Glomerular endothelial cell (primary cell): ENCODE results near the gene FURIN. TPM values are rescaled to one million over a fixed set of nuclear protein-coding genes. Genes with fewer than 3 reads are reported as not detected.
"Not testable (repeated sequence)": the region's sequence is repeated elsewhere in the genome, so short reads cannot be mapped to it uniquely, and the experiment has no call there.

Experiments used
- DNase-seq: peaks from one replicate; pipeline ENCODE4 v3.0.0-alpha.2; 2011; ENCODE audit warnings: low read depth, low spot score; ENCODE audit errors: extremely low read depth
- total RNA-seq: library from RNA; depleted of rRNA; stranded (reverse); fragments of >200 nt; gene quantifications from 2 replicates; pipeline ENCODE4 v1.2.3, GENCODE V29; 2015

FURIN gene
- total RNA-seq: 137 and 177 TPM in 2 replicates

DNA sequence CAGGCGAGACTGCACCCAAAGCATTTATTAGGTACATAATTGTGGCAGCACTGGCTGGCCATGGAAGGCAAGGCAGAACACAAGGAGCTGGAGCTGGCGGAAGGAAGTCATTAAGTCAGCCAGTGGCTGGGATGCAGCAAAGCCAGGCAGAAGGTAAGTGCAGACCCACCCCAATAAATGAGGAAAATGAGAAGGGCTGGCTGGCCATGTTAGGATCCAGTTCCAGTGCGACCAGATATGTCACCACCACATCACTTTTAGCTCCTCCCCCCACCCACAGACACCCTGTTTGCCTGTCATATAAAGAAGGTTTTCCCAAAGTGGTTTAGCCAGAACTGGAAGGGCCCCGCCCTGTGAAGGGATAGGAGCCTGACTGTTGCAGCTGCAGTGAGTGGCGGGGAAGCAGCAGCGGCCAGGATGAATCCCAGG lies at the start of gene FURIN:
Gene FURIN (plus strand): TSS at position 328 of the 429 bp plus-strand sequence. CDS start 7,153 bp downstream, outside the sequence.
- DNase-seq: no peak

DNA sequence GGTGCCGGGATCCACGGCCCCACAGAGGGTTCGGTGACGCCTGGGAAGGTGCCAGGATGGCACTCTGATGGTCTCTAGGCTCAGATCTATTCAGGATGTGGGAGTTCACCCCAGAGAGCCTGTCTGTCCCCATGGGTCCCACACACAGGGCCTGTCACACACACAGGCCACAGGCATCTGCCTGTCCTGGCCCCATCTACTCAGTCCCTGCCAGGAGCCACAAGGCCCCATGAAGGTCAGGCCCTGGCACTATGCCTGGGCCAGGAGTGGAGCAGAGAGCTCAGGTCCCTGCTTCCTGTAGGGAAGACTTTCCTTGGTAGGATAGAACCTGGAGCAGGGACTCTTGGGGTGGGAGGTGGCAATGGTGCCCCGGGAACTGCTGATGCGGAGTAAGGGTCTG lies 49.0 kb upstream of the FURIN start:
- no peak for DNase-seq

DNA sequence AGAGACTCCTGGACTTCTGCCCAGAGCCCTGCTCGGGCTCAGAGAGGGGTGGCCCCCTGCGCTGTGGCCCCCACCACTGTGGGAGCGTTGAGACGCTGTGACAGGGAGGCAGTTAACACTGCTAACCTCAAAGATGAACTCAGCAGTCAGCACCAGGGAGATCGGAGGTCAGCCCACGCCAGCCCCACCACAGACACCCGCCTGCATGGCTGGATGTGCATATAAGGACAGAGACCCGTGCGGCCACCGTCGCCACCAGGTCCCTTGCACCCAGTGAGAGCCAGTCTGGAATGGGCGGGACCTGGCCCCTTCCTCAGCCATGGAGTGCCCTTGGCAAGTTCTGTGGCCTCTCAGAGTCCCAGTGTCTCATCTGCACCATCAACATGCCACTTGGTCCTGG lies 48.5 kb upstream of the FURIN start:
- DNase-seq: no peak

DNA sequence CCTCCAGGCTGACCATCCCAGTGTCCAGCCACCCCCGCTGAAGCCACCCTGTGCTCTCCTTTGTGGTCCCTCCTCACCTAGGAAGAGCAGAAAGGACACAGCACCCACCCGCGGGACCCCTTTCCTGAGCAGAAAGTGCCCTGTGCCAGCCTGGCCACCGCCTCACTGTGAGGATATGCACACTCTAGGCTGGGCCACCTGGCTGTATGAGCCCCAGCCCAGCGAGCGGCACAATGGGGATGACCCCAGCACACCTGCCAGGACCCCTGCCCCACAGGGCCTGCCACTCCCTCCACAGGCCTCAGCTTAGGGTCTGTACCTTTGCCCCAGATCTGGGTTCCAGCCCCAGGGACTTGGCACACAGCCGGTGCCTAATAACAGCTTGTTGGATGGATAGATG lies 47.9 kb upstream of the FURIN start:
- no peak for DNase-seq

DNA sequence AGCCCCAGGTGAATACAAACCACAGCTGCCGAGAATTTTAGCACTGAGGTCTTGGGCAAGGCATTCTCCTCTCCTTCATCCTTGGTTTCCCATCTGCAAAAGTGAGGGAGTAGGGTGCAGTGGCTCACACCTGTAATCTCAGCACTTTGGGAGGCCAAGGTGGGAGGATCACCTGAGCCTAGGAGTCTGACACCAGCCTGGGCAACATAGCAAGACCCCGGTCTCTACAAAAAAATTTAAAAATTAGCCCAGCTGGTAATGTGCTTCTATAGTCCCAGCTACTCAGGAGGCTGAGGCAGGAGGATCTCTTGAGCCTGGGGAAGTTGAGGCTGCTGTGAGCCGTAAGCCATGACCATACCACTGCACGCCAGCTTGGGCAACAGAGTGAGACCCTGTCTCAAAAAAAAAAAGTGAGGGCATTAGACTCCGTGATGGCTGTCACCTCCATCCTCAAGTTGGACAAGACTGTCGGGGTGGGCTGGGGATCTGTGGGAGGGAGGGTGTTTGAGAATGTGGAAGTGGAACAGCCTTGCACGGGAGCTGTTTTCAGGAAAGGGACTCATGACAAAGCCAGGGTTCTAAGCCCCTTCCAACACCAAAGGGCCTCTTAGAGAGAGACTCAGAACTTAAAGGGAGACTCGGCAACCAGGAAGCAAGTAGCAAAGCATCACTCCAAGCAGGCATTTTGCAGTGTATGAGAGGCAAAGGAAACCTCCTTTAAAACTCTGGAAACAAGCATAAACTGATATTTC lies 46.0 kb upstream of the FURIN start:
- no peak for DNase-seq

DNA sequence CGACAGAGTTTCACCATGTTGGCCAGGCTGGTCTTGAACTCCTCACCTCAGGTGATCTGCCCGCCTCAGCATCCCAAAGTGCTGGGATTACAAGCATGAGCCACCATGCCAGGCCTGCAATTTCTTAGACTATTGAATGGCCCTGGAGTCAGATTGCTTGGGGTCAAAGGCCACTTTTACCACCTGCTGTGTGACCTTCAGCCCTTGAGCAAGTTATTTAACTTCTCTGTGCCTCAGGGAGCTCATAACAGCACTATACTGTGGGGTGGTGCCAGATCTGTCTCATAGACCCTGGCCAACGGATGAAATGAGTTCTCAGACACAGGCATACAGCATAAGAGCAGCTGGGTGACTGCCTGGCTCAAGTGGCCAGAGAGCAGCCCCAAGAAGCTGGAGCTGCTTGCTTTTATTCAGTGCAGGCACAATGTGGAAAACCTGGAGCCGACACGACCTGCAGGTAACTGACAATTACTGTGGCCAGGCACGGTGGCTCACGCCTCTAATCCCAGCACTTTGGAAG lies 44.9 kb upstream of the FURIN start:
- DNase-seq: no peak

DNA sequence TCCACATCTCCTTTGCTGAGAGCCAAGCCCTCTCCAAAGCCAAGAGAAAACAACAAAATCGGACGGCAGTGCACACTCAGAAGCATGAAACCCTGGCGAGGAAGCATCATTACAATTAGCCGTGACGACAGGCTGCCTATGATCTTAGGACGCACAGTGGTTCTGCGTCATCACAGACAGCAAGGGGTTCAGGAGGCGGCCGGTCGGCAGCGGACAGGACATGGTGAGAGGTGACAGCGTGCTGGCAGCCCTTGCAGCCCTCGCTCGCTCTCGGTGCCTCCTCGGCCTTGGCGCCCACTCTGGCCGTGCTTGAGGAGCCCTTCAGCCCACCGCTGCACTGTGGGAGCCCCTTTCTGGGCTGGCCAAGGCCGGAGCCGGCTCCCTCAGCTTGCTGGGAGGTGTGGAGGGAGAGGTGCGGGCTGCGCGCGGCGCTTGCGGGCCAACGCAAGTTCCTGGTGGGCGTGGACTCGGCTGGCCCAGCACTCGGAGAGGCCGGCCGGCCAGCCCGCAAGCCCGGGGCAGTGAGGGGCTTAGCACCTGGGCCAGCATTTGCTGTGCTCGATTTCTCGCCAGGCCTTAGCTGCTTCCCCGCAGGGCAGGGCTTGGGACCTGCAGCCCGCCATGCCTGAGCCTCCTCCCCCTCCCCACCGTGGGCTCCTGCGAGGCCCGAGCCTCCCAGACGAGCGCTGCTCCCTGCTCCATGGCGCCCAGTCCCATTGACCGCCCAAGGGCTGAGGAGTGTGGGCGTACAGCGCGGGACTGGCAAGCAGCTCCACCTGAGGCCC lies 43.1 kb upstream of the FURIN start:
- DNase-seq: not testable (repeated sequence)

DNA sequence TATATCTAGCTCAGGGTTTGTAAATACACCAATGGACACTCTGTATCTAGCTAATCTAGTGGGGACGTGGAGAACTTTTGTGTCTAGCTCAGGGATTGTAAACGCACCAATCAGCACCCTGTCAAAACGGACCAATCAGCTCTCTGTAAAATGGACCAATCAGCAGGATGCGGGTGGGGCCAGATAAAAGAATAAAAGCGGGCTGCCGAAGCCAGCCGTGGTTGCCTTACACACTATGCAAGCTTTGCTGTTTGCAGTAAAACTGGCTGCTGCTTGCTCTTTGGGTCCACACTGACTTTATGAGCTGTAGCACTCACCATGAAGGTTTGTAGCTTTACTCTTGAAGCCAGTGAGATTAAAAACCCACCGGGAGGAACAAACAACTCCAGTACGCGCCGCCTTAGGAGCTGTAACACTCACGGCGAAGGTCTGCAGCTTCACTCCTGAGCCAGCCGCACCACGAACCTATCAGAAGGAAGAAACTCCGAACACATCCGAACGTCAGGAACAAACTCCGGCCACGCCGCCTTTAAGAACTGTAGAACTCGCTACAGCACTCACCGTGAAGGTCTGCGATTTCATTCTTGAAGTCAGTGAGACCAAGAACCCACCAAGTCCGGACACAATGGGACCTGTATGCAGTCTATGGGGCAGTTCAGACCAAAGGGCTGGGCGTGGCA lies 42.0 kb upstream of the FURIN start:
- DNase-seq: not testable (repeated sequence)

DNA sequence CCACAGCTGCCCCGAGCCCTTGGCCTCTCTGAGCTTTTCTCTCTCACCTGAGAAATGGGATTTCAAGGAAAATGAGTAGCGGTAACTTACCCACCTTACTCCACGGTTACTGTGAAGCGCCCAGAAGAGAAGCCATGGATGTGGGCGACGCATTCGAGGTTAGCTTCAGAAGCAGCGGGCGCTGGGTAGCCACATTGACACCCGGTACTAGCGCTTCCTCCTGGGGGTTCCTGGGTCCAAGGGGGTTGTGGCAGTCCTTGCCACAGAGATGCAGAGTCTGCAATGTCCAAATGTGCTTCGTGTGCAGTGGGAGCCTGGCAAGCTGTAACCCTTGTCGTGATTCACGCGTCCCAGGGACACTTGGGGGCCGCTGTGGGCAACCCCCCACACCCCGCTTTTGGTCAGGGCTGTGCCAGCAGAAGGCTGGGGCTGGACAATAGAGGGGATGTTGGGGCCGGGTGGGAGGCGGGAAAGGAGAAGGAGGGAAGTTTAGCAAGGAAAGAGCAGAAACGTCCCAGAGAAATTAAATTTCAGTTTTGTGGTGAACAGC lies 41.4 kb upstream of the FURIN start:
- DNase-seq: no peak

DNA sequence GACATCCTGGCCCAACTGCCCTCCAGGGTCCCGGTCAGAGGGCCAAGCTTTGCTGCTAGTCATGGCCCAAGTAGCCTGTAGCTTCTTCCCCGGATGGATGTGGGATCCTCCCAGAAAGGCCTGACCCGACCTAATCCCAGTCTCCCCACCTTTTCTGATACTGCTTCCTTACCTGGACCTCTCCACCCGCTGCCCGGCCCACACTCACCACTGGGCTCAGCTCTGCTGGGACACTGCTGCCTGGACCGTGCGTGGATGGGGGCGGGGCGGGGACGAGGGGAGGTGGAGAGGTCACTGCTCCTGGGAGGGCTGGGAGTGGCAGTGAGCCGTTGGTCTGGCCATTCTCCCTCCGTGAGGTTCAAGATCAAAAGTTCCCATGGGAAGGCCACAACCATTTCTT lies 40.3 kb upstream of the FURIN start:
- DNase-seq: no peak

DNA sequence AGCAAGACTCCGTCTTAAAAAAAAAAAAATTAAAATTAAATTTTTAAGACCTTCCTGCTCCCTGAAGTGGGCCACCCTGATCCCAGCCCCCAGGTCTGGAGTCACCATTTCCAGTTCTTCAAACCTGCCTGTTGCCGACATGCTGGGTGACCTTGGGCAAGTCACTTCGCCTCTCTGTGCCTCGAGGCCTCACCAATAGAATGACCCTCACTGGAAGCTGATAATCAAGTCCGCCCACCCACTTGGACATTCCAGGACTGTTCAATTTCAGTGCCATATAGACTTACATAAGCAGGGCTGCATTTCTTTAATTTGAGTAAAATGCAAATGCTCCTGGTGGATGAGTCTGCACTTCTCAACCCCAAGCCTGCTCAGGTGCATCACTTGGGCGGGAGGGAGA lies 39.3 kb upstream of the FURIN start:
- DNase-seq: no peak

DNA sequence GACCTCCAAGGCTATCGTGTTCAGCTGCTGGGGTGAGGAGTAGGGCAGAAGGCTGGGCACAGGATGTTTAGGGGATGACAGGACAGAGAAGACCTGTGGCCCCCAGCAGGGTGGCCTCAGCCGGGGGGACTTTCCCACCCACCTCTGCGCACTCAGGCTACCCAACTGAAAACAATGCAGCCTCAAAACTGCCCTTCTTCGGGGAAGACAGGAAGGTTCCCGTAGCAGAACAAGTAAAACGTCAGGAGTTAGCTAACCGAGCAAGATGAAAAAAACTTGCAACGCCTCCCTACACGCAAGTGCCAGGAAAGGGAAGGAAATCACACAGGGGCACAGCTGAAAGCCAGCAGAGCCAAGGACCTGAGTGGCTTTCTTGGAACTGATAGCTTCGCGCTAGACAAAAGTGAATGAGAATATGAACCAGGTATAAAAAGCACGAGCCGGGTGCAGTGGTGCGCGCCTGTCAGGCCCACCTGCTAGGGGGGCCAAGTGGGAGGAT lies 38.4 kb upstream of the FURIN start:
- no peak for DNase-seq

DNA sequence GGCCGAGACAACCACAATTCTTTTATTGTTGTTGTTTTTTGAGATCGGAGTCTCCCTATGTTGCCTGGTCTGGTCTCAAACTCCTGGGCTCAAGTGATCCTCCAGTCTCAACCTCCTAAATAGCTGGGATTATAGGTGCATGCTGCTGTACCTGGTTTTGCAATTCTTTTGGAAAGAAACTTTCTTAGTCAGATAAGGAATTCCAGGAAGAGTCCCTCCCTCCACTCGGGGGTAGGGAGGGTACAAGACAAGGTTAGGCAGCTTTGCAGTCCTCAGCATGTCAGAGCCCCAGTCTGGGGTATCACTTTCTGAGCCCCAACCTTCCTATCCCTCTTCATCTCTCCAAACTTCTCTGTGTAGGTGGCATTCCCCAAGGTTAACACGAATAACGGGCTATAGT lies 33.8 kb upstream of the FURIN start:
- no peak for DNase-seq

DNA sequence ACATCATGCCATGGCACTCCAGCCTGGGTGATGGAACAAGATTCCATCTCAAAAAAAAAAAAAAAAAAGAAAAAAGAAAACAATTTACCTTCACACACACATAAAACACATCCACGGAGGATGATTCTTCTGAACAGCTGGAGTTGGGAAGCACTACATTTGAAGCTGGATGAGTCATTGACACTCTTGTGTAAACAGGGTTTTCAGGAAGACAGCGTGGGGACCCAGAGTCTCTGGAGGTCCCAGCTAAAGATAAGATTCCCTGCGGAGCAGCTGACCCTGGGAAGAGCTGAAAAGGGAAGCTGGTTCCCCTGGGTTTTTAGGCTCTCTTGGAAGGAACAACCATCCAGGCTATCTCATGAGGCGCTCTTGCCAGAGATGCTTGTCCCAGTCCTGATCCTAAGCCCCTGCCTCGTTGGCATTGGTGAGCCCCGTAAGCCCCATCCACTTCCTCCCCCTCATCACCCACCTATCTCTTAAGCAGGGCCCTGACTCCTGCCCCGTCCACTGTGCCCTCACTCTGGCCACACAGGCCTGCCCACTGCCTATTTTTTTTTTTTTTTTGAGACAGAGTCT lies 32.0 kb upstream of the FURIN start:
- DNase-seq: no peak

DNA sequence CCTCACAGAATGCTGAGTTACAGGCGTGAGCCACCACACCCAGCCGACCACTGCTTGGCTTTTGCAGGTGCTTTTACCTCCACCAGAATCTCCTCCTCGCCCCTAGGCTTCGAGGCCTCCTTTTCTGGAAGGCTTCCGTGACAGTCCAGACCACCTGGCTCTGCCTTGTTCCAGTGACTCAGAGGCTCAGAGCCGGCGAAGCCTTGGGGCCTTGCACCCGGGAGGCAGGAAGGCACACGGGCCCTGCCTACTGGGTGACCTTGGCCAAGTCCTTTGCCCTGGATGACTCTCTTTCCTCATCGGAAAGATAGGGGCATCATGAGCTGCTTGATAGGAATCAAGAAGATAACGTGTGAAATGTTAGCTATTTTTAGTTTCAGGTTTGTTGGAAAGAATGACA lies 31.3 kb upstream of the FURIN start:
- no peak for DNase-seq

DNA sequence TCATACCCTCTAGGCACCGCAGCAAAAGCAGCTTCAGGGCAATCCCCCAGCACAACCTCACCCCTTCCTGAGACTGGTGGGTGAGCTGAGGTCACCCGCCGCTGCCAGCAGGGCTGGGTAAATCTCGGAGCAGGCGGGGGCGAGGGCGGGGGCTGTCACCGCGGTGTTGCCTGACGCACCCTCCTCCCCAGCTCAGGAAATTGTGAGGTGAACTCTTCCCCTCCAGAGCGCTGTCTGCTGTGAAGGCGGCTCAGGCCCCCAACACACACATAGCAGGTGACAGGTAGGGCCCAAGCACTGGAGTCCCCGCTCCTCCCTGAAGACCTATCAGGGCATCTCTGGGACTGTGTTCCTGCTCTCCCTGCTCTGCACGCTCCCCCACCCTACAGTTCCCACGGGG lies 30.2 kb upstream of the FURIN start:
- no peak for DNase-seq

DNA sequence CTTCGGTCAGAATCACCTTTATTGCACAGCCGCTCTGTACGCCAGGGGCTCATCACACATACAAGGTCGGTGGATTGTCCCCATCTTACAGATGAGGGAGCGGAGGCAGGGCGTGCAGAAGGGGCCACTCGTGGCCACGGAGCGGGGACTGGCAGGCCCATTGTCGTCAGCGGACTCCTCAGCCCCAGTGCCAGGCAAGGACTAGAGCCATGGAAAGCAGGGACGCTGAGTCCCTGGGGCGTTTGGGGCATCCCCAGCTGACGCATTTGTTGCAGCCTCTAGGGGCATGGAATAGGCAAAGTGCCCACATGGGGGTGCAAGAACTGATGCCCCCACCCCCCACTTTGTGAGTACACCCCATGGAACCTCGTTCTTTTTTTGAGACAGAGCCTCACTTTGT lies 29.8 kb upstream of the FURIN start:
- no peak for DNase-seq

DNA sequence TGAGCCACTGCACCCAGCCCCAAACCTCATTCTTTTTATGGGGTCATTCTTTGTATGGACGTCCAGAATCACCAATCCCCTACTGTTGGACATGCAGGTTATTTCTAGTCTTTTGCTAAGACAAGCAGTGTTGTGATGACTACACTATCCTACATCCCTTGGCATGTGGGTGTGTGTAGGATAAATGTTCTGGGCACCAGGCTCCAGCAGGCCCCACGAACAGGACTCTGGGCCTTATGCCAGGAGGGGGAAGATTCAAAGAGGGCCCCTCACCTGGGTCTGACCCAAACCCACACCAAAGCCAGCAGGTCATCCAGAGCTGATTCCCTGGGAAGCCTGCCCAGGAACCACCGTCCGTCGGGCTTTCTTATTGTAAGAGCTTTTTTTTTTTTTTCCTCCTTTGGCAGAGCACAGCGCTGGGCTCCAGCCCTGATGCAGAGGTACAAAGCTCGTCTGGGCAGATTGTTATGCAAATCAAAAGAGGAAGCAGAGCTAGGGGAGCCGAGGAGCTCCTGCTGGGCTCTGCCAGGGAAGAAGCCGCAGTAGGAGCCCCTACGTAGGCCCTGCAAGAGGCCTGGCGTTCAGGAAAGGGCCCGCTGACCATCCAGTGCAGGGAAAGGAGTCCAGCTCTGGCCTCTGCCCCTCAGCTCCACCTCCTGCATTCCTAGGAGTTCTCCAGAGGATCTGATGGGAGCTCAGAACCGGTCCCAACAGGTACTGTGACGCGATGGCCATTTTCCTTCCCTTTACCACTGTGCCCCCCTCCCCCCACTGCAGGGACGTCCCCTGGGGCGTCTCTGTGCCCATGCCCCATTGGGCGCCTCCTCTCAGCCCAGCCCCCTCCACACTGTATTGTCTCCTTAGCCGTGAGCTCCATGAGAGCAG lies 29.0 kb upstream of the FURIN start:
- no peak for DNase-seq

DNA sequence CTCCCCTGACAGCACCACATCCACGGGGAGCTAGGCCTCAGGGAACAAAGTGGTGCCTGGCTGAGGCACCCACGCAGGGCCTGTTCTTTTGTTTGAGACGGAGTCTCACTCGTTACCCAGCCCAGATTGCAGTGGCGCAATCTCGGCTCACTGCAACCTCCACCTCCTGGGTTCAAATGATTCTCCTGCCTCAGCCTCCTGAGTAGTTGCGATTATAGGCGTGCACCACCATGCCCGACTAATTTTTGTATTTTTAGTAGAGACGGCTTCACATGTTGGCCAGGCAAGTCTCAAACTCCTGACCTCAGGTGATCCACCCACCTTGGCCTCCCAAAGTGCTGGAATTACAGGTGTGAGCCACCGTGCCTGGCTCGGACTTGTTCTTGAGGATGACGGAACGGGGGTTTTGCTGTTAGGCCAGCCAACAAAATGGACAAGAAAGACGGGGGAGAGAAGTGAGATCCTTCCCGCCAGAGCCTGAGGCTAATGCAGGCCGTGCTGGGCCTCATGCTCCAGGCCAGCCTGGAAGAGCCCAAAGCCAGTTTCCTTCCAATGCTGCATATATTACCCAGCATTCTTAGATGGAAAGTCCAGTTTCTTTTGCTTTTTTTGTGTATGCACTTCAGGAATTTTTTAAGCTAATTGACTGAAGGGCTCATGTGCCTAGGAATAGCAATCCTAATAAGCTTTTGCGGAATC lies 28.1 kb upstream of the FURIN start:
- DNase-seq: no peak
